Stimulated activated CD4-positive, alpha-beta T cell treated with anti-CD3 and anti-CD28 coated beads, TNF-alpha, amount 100 ng/mL, for 48 hours (primary cell): ENCODE data around the gene SEZ6L2.
A peak's percentile ranks its signal among the peaks of the same experiment; 100 is the strongest.
"Not testable (repeated sequence)": the region's sequence is repeated elsewhere in the genome, so short reads cannot be mapped to it uniquely, and the experiment has no call there.

ENCODE experiments used
- DNase-seq, 3 donors: peaks; one replicate each; pipeline ENCODE4 v3.0.0-alpha.2; 2020; ENCODE audit warnings: low read depth in 3 of 3

SEZ6L2 gene

GRCh38 chr16:29857133-29857760 lies 42.1 kb downstream of the SEZ6L2 start:
- DNase-seq: no peak

GRCh38 chr16:29854520-29855100 lies 44.7 kb downstream of the SEZ6L2 start:
- DNase-seq: no peak

- DNase-seq: no peak
Measured at GRCh38 chr16:29852654-29853053, 46.7 kb downstream of the SEZ6L2 start.

GRCh38 chr16:29850998-29851397 lies 48.4 kb downstream of the SEZ6L2 start:
- no peak for DNase-seq

- DNase-seq: no peak
Measured at GRCh38 chr16:29849505-29849904, 49.8 kb downstream of the SEZ6L2 start.

GRCh38 chr16:29848420-29849297 lies 50.7 kb downstream of the SEZ6L2 start:
- peak; percentile 70 to 83 (median 74) for DNase-seq

- no peak for DNase-seq
Measured at GRCh38 chr16:29845656-29846055, 53.7 kb downstream of the SEZ6L2 start.

GRCh38 chr16:29844575-29845331 lies 54.6 kb downstream of the SEZ6L2 start:
- no peak for DNase-seq

- DNase-seq: no peak
Measured at GRCh38 chr16:29843931-29844330, 55.4 kb downstream of the SEZ6L2 start.

GRCh38 chr16:29842732-29843346 lies 56.5 kb downstream of the SEZ6L2 start:
- DNase-seq: no peak

- DNase-seq: no peak
Measured at GRCh38 chr16:29841631-29842030, 57.7 kb downstream of the SEZ6L2 start.

- no peak for DNase-seq
Measured at GRCh38 chr16:29840240-29840639, 59.1 kb downstream of the SEZ6L2 start.

- no peak for DNase-seq
Measured at GRCh38 chr16:29839822-29840221, 59.5 kb downstream of the SEZ6L2 start.

- DNase-seq: no peak
Measured at GRCh38 chr16:29837841-29838240, 61.5 kb downstream of the SEZ6L2 start.

- DNase-seq: no peak
Measured at GRCh38 chr16:29836623-29837022, 62.7 kb downstream of the SEZ6L2 start.

GRCh38 chr16:29835926-29836325 lies 63.4 kb downstream of the SEZ6L2 start:
- DNase-seq: no peak

- DNase-seq: no peak
Measured at GRCh38 chr16:29834079-29834478, 65.3 kb downstream of the SEZ6L2 start.

GRCh38 chr16:29833219-29833618 lies 66.1 kb downstream of the SEZ6L2 start:
- DNase-seq: not testable (repeated sequence)

GRCh38 chr16:29831490-29831889 lies 67.9 kb downstream of the SEZ6L2 start:
- no peak for DNase-seq

- DNase-seq: no peak
Measured at GRCh38 chr16:29830774-29831173, 68.6 kb downstream of the SEZ6L2 start.

GRCh38 chr16:29826342-29826695 lies 73.0 kb downstream of the SEZ6L2 start:
- DNase-seq: no peak
